ENCODE data around the gene CCNDBP1.

Gene CCNDBP1

GRCh38 chr15:43226436-43227305 is 41.5 kb downstream of the CCNDBP1 start:
- no peaks in the 10 kb centered on the region for H3K36me3 Mint-ChIP-seq (ENCODE audit: insufficient read depth)
- no peaks in the 10 kb centered on the region for H3K9me3 Mint-ChIP-seq
- peaks cover 8% of the 10 kb centered on the region for H3K4me1 Mint-ChIP-seq
- H3K4me3 Mint-ChIP-seq: no peak overlapping the region
- peaks cover 9% of the 10 kb centered on the region for H3K27me3 Mint-ChIP-seq
- ATAC-seq (replicated peaks; ENCODE audit: extremely low read depth, poor library complexity, severe bottlenecking) (no peak), DNase-seq (ENCODE audit: low spot score in 2 of 2) (no peak)
- H3K27ac Mint-ChIP-seq (ENCODE audit: low read depth): no peak overlapping the region

DNA sequence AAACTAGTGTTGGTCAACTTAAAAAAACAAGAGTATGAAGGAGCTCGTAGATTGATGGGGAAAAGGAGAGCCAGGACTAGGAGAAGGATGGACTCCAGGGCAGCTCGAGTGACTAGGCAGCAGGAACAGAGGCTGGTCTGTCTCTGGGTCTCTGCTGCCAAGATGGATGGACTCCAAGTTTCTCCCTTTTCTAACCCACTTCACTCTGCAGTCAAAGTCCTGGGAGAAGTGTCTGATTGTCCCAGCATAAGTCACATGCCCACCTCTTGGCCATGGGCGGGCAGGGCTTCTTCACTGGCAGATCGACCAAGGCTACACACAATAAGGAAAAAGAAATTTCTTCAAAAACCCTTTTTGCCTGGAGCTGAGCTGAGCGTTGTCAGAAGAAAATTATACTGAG is 44.8 kb downstream of the CCNDBP1 start:
- DNase-seq (ENCODE audit: low spot score in 2 of 2) (no peak), ATAC-seq (replicated peaks; ENCODE audit: extremely low read depth, poor library complexity, severe bottlenecking) (no peak)
- Mint-ChIP-seq H3K9me3 (no peaks in the 10 kb centered on the region), H3K4me3 (no peak overlapping the region), H3K36me3 (ENCODE audit: insufficient read depth) (no peaks in the 10 kb centered on the region), H3K27me3 (peaks cover 7% of the 10 kb centered on the region), H3K27ac (ENCODE audit: low read depth) (no peak overlapping the region), H3K4me1 (peaks cover 8% of the 10 kb centered on the region)

- H3K9me3 Mint-ChIP-seq: no peaks in the 10 kb centered on the region
- no peaks in the 10 kb centered on the region for H3K36me3 Mint-ChIP-seq (ENCODE audit: insufficient read depth)
- ATAC-seq (replicated peaks; ENCODE audit: extremely low read depth, poor library complexity, severe bottlenecking) (no peak), DNase-seq (ENCODE audit: low spot score in 2 of 2) (no peak)
- H3K4me3 Mint-ChIP-seq: no peak overlapping the region
- peaks cover 14% of the 10 kb centered on the region for H3K27me3 Mint-ChIP-seq
- H3K4me1 Mint-ChIP-seq: peaks cover 4% of the 10 kb centered on the region
- no peak overlapping the region for H3K27ac Mint-ChIP-seq (ENCODE audit: low read depth)
Observed at GRCh38 chr15:43230640-43231115, 45.5 kb downstream of the CCNDBP1 start.

GRCh38 chr15:43232289-43232874 is 47.2 kb downstream of the CCNDBP1 start:
- no peaks in the 10 kb centered on the region for H3K9me3 Mint-ChIP-seq
- H3K36me3 Mint-ChIP-seq (ENCODE audit: insufficient read depth): no peaks in the 10 kb centered on the region
- no peak for ATAC-seq (replicated peaks; ENCODE audit: extremely low read depth, poor library complexity, severe bottlenecking)
- DNase-seq (ENCODE audit: low spot score in 2 of 2): no peak
- H3K27me3 Mint-ChIP-seq: peaks cover 16% of the 10 kb centered on the region
- no peaks in the 10 kb centered on the region for H3K4me1 Mint-ChIP-seq
- no peak overlapping the region for H3K4me3 Mint-ChIP-seq
- H3K27ac Mint-ChIP-seq (ENCODE audit: low read depth): no peak overlapping the region

GRCh38 chr15:43235536-43235935 is 50.3 kb downstream of the CCNDBP1 start:
- Mint-ChIP-seq H3K4me3 (no peak overlapping the region), H3K36me3 (ENCODE audit: insufficient read depth) (no peaks in the 10 kb centered on the region), H3K9me3 (no peaks in the 10 kb centered on the region), H3K4me1 (no peaks in the 10 kb centered on the region), H3K27me3 (peaks cover 28% of the 10 kb centered on the region), H3K27ac (ENCODE audit: low read depth) (no peak overlapping the region)
- no peak for DNase-seq (ENCODE audit: low spot score in 2 of 2)
- ATAC-seq (replicated peaks; ENCODE audit: extremely low read depth, poor library complexity, severe bottlenecking): no peak

DNA sequence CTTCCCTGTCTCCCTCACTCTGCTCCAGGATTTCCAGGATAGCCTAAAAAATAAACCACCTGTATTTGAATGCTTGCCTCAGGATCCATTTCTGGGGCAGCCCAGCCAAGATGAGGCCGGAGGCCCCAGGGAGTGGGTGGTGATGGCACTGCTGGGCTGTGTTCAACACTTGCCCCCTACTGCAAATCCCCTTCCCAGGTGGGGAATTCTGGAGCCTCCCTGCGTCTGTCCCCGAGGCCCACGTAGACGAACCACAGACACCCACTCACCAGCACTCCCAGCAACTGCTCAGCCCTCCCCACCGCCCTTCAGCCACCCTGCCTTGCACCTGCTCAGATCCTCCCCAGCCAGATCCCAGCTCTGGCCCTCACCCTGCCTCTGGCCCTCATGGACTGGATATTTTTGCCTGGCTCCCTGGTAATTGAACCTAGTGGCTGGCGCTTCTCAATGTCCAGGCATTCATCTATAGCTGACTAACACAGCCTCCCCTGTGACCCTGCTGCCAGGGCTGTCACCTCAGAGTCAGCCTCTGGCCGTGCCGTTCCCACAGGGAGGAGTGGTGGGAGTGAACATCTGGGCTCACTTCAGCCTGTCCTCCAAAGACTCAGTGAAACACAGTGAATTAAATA is 52.8 kb downstream of the CCNDBP1 start:
- no peak overlapping the region for H3K4me3 Mint-ChIP-seq
- H3K27ac Mint-ChIP-seq (ENCODE audit: low read depth): no peak overlapping the region
- ATAC-seq (replicated peaks; ENCODE audit: extremely low read depth, poor library complexity, severe bottlenecking) (no peak), DNase-seq (ENCODE audit: low spot score in 2 of 2) (no peak)
- no peaks in the 10 kb centered on the region for H3K4me1 Mint-ChIP-seq
- H3K27me3 Mint-ChIP-seq: peaks cover 28% of the 10 kb centered on the region
- no peaks in the 10 kb centered on the region for H3K9me3 Mint-ChIP-seq
- H3K36me3 Mint-ChIP-seq (ENCODE audit: insufficient read depth): no peaks in the 10 kb centered on the region

DNA sequence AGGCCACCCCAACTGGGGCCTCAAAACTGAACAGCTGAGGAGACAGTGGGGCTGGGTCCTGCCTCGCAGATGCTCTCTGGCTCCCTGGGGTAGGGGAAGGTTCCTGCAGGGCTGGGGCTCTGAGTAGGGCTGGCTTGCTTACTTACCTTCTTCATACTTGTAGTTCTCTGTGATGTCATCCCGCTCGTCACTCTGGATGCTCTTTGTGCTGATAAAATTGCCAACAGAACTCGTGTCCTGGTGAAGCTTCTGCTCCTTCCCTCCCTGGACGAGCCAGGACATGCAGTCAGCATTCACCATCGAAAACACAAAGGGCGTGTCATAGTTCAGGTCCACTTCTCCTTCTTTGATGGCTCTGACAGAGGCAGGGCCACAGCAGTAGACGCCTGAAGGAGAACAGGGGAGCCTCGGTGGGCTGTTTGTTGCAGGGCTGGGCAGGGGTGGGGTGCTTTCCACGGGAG is 53.5 kb downstream of the CCNDBP1 start:
- H3K27ac Mint-ChIP-seq (ENCODE audit: low read depth): no peak overlapping the region
- no peaks in the 10 kb centered on the region for H3K9me3 Mint-ChIP-seq
- H3K36me3 Mint-ChIP-seq (ENCODE audit: insufficient read depth): no peaks in the 10 kb centered on the region
- H3K4me1 Mint-ChIP-seq: no peaks in the 10 kb centered on the region
- ATAC-seq (replicated peaks; ENCODE audit: extremely low read depth, poor library complexity, severe bottlenecking) (no peak), DNase-seq (ENCODE audit: low spot score in 2 of 2) (no peak)
- H3K27me3 Mint-ChIP-seq: peaks cover 28% of the 10 kb centered on the region
- no peak overlapping the region for H3K4me3 Mint-ChIP-seq

- Mint-ChIP-seq H3K4me1 (no peaks in the 10 kb centered on the region), H3K9me3 (no peaks in the 10 kb centered on the region), H3K27ac (ENCODE audit: low read depth) (no peak overlapping the region), H3K4me3 (no peak overlapping the region), H3K27me3 (peaks cover 22% of the 10 kb centered on the region), H3K36me3 (ENCODE audit: insufficient read depth) (no peaks in the 10 kb centered on the region)
- ATAC-seq (replicated peaks; ENCODE audit: extremely low read depth, poor library complexity, severe bottlenecking) (no peak), DNase-seq (ENCODE audit: low spot score in 2 of 2) (no peak)
Observed at GRCh38 chr15:43239732-43240491, 54.7 kb downstream of the CCNDBP1 start.

DNA sequence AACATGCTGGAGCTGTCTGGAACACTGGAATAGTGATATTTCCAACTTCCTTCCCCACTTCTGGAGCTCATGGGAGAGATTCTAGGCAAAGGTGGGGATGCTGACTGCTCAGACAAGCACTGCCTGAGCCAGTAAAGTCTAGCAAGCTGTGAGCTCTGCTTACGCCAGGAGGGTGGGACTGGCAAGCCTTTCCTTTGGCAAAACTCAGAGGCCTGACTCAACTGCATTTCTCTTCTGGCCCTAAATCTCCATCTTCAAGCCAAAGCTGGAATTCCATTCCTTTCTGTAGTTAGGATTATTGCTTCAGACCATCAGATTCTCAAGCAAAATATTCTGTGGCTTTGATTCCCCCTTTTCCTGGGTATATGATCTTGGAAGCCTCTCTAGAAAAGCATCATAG is 55.9 kb downstream of the CCNDBP1 start:
- no peaks in the 10 kb centered on the region for H3K36me3 Mint-ChIP-seq (ENCODE audit: insufficient read depth)
- ATAC-seq (replicated peaks; ENCODE audit: extremely low read depth, poor library complexity, severe bottlenecking) (no peak), DNase-seq (ENCODE audit: low spot score in 2 of 2) (no peak)
- peaks cover 13% of the 10 kb centered on the region for H3K27me3 Mint-ChIP-seq
- H3K4me1 Mint-ChIP-seq: no peaks in the 10 kb centered on the region
- H3K27ac Mint-ChIP-seq (ENCODE audit: low read depth): no peak overlapping the region
- H3K4me3 Mint-ChIP-seq: no peak overlapping the region
- H3K9me3 Mint-ChIP-seq: no peaks in the 10 kb centered on the region

- Mint-ChIP-seq H3K27ac (ENCODE audit: low read depth) (no peak overlapping the region), H3K36me3 (ENCODE audit: insufficient read depth) (no peaks in the 10 kb centered on the region), H3K27me3 (peaks cover 12% of the 10 kb centered on the region), H3K4me3 (no peak overlapping the region), H3K4me1 (no peaks in the 10 kb centered on the region), H3K9me3 (no peaks in the 10 kb centered on the region)
- no peak for ATAC-seq (replicated peaks; ENCODE audit: extremely low read depth, poor library complexity, severe bottlenecking)
- no peak for DNase-seq (ENCODE audit: low spot score in 2 of 2)
Observed at GRCh38 chr15:43242616-43243015, 57.4 kb downstream of the CCNDBP1 start.

- H3K27ac Mint-ChIP-seq (ENCODE audit: low read depth): no peak overlapping the region
- DNase-seq (ENCODE audit: low spot score in 2 of 2) (no peak), ATAC-seq (replicated peaks; ENCODE audit: extremely low read depth, poor library complexity, severe bottlenecking) (no peak)
- H3K36me3 Mint-ChIP-seq (ENCODE audit: insufficient read depth): no peaks in the 10 kb centered on the region
- H3K9me3 Mint-ChIP-seq: no peaks in the 10 kb centered on the region
- peaks cover 7% of the 10 kb centered on the region for H3K27me3 Mint-ChIP-seq
- H3K4me1 Mint-ChIP-seq: no peaks in the 10 kb centered on the region
- no peak overlapping the region for H3K4me3 Mint-ChIP-seq
Observed at GRCh38 chr15:43243020-43243645, 57.9 kb downstream of the CCNDBP1 start.

DNA sequence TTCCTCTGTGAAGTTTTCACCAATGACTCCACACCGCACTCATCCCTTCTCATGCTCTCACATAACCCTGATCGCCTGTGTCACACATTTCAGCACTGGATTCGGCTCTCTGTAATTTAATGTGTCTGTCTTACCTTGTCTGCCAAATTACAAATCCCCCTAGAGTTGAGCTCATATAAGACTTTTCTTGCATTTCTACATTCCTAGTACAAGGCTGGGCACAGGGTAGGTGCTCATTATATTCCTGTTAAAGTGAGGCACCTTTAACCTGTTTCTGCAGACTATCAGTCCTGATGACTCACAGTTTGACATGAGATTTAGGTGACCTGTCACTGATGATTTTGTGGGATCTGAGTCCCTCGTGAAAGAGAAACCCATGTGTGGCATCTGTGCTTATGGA is 58.9 kb downstream of the CCNDBP1 start:
- Mint-ChIP-seq H3K4me3 (no peak overlapping the region), H3K36me3 (ENCODE audit: insufficient read depth) (no peaks in the 10 kb centered on the region), H3K27me3 (no peaks in the 10 kb centered on the region), H3K4me1 (no peaks in the 10 kb centered on the region), H3K9me3 (no peaks in the 10 kb centered on the region), H3K27ac (ENCODE audit: low read depth) (no peak overlapping the region)
- no peak for ATAC-seq (replicated peaks; ENCODE audit: extremely low read depth, poor library complexity, severe bottlenecking)
- no peak for DNase-seq (ENCODE audit: low spot score in 2 of 2)

Data from central memory CD8-positive, alpha-beta T cell (primary cell).